Ascending aorta (tissue), 2 donors: ENCODE results near the gene STX18. TPM values are rescaled to one million over a fixed set of nuclear protein-coding genes. Genes with fewer than 3 reads are reported as not detected.
"Not testable (repeated sequence)": the region's sequence is repeated elsewhere in the genome, so short reads cannot be mapped to it uniquely, and the experiment has no call there.

Experiments
- DNase-seq, 2 donors: peaks; one replicate each; pipeline ENCODE4 v3.0.0-alpha.2; 2019; ENCODE audit warnings: low spot score in 2 of 2
- H3K27ac ChIP-seq, 2 donors: fragments of 200-600 bp; sonication (generic); one replicate each; pipeline ENCODE4 v1.5.1; 2016 to 2017; ENCODE audit warnings: mild to moderate bottlenecking in 1 of 2
- H3K27me3 ChIP-seq: fragments of 200-600 bp; sonication (generic); one replicate; pipeline ENCODE4 v1.5.1; 2017
- H3K36me3 ChIP-seq, 2 donors: fragments of 200-600 bp; sonication (generic); one replicate each; pipeline ENCODE4 v1.5.1; 2016
- H3K4me1 ChIP-seq, 2 donors: fragments of 200-600 bp; sonication (generic); one replicate each; pipeline ENCODE4 v1.5.1; 2016 to 2017; ENCODE audit warnings: mild to moderate bottlenecking in 1 of 2
- H3K4me3 ChIP-seq, 2 donors: fragments of 200-600 bp; sonication (generic); one replicate each; pipeline ENCODE4 v1.5.1; 2016 to 2017; ENCODE audit warnings: mild to moderate bottlenecking in 1 of 2
- H3K9me3 ChIP-seq, 2 donors: fragments of 200-600 bp; sonication (generic); one replicate each; pipeline ENCODE4 v1.5.1; 2016
- intact Hi-C: fragments of 100-400 bp; cut with DNase I; formaldehyde crosslinking; loops from one replicate; pipeline ENCODE4 v1.15.1; 2023
- total RNA-seq: library from RNA; depleted of rRNA; stranded (reverse); fragments of >200 nt; gene quantifications from one replicate; pipeline ENCODE4 v1.1.0, GENCODE V29; 2016
- TF ChIP-seq, protein P1 (sequence below), 3 experiments: fragments of 200-600 bp in 2 of 3; fragments of 450-650 bp in 1 of 3; sonication (generic) in 2 of 3; IDR thresholded peaks; one replicate each; pipeline ENCODE4 v1.5.1; 2016 to 2019; ENCODE audit warnings: antibody characterized with exemption in 3 of 3, mild to moderate bottlenecking in 1 of 3, moderate library complexity in 1 of 3

The STX18 gene
- total RNA-seq, 1 donor from 2014 or later: 28.2 TPM

DNA sequence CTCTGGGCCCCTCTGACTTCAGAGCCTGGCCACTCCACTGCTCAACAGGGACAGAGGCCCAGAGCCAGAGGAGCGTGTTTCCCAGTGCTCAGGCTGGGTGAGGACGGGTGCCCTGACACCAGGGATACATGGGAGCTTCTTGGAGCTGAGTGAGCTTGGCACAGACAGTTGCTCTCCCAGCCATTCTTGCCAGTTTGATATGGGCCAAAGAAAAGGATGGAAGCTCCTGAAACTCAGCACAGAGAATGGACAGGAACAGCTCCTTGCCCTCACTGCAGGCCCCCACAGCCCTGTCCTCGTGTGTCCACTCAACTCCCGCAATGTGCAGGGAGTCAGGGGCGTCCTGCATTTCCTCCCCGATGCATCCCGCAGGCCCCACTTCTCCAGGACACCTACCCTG is 116.2 kb downstream of the STX18 start:
- no peak for DNase-seq
- Histone ChIP-seq H3K9me3 (no peaks in the 10 kb centered on the region), H3K4me1 (no peaks in the 10 kb centered on the region), H3K27me3 (no peaks in the 10 kb centered on the region), H3K4me3 (no peak overlapping the region), H3K36me3 (peaks cover 35 to 59% of the 10 kb centered on the region in 2 donors), H3K27ac (no peak overlapping the region)
- TF ChIP-seq, protein P1, sequence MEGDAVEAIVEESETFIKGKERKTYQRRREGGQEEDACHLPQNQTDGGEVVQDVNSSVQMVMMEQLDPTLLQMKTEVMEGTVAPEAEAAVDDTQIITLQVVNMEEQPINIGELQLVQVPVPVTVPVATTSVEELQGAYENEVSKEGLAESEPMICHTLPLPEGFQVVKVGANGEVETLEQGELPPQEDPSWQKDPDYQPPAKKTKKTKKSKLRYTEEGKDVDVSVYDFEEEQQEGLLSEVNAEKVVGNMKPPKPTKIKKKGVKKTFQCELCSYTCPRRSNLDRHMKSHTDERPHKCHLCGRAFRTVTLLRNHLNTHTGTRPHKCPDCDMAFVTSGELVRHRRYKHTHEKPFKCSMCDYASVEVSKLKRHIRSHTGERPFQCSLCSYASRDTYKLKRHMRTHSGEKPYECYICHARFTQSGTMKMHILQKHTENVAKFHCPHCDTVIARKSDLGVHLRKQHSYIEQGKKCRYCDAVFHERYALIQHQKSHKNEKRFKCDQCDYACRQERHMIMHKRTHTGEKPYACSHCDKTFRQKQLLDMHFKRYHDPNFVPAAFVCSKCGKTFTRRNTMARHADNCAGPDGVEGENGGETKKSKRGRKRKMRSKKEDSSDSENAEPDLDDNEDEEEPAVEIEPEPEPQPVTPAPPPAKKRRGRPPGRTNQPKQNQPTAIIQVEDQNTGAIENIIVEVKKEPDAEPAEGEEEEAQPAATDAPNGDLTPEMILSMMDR (IDR thresholded peaks at IDR 0.05): no peak
- intact Hi-C loops: no loop called here

DNA sequence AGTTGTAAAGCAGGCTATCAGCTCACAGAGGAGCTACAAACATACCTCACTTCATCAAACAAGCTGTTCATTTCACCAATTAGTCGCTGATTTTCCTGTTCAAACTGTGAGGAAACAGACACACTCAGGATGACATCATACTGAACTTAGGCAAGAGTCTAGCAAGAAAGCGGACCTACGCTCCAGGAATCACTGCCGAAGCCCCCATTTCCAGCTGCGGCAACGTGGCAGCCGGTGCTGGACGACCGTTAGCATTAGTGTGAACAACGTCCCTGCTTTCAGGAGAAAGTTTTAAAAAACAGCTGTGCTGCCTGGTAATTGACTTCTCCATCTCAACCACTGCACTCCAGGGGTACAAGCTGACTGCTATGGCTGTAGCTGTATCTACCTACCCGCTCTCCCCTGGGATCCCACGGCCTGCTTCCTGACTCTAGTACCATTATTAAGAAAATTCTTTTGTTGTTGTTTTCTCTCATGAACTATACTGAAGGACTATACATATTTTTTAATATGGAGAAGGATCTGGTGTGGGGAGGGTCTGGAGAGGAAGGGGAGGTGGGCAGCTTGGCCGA is 116.6 kb downstream of the STX18 start:
- TF ChIP-seq, protein P1 (IDR thresholded peaks at IDR 0.05): no peak
- no peak for DNase-seq
- Histone ChIP-seq H3K9me3 (no peaks in the 10 kb centered on the region), H3K27me3 (no peaks in the 10 kb centered on the region), H3K36me3 (peaks cover 40 to 64% of the 10 kb centered on the region in 2 donors), H3K27ac (no peak overlapping the region), H3K4me1 (no peaks in the 10 kb centered on the region), H3K4me3 (no peak overlapping the region)
- intact Hi-C loops: no loop called here

DNA sequence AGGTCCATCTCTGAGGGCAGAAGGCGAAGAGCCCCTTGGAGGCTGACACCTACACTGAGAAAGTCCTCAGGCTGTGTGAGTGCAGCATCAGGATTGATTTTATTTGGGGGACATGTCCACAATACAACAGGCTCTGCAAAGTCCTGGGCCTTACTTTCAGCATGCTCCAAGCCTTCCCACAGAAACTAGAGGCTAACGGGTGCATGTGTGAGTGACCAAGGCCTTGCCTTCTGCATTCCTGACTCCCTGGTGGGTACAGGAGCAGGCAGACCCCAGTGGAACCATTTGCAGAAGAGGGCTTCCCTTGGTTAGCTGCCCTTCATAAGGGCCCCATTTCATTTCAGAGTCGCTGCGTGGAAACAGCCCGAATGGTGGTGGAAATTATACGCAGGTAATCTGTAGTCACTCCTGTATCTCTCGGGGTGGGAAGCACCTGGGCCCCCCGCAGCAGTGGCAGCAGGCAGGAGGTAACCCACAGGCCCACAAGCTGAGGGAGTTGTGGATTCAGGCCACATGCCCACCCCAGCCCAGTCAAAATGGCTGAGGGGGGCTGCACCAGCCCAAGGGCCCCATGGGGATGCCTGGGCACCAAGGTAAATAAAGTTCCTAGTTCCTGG is 117.2 kb downstream of the STX18 start:
- no peaks in the 10 kb centered on the region for H3K9me3 ChIP-seq
- no peak for DNase-seq
- peaks cover 45 to 70% of the 10 kb centered on the region in 2 donors for H3K36me3 ChIP-seq
- H3K27ac ChIP-seq: no peak overlapping the region
- intact Hi-C loops: no loop called here
- H3K27me3 ChIP-seq: no peaks in the 10 kb centered on the region
- no peaks in the 10 kb centered on the region for H3K4me1 ChIP-seq
- TF ChIP-seq, protein P1 (IDR thresholded peaks at IDR 0.05): no peak
- H3K4me3 ChIP-seq: no peak overlapping the region

DNA sequence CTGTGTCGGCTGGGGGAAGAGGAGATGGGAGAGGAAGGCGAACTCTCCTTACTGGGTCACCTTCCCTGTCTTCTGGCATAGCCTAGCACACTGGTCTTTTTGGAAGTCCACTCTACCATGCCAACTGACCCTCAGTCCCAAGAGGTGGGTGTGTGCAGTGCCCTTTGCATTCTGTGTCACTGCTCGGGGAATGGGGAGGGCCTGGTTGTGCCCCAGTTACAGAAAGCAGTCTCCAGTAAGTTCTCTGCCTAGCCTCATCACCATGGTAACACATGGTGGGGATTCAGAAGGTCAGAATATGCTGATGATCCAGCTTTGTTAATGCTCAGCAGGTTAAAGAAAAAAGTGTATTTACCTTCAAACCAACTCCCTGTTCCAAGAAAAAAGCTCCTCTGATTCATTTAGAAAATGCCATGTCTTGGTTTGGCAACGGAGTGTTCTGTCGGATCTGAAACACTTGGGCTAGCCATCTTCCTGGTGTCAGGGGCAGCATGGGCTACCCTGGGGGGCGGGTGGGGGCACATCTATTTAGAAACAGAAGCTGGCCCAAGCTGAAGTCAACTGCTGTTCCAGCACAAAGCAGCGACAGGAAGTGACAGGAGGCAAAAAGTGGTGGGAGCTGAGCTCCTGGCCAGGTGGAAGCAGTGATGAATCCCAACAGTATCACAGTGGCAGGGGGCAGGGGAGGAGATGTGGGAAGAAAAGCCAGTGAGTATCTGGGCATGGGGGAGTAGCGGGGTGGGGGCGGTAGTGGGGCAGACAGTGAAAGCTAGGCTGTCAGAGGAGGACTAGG is 117.9 kb downstream of the STX18 start:
- no peaks in the 10 kb centered on the region for H3K9me3 ChIP-seq
- no peaks in the 10 kb centered on the region for H3K27me3 ChIP-seq
- intact Hi-C loops: no loop called here
- H3K4me1 ChIP-seq: no peaks in the 10 kb centered on the region
- H3K4me3 ChIP-seq: no peak overlapping the region
- TF ChIP-seq, protein P1 (IDR thresholded peaks at IDR 0.05): no peak
- peak in 1 of 2 donors; percentile 48 for DNase-seq
- no peak overlapping the region for H3K27ac ChIP-seq
- peaks cover 50 to 77% of the 10 kb centered on the region in 2 donors for H3K36me3 ChIP-seq

DNA sequence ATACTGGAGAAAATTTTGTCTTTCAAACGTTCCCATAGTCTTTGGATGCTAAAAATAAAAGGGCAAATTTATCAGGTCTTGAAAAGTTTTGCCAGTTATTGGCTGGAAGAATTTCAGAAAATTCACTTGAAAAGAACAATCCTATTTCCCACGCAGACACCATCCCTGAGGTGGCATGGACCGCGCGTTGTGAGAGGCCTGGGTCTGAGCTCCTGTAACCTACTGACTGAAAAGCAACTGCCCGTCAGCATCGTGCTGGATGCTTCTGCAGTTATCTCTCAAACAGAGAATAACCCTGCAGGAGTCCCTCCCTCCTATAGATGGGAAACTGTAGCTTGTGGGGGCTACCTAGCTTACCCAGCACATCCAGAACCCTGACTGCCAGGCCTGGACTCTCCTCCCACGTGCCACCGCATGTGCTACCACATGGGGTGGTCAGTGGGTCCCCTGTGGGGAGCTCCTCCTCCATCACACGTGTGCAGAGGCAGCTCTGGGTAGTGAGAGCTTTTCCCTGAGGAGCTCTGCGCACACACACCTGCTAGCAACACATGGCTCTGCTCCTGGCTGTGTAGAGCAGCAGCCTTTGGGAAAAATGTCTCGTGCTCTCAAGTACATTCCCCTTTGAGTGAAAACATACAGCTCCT is 118.9 kb downstream of the STX18 start:
- no peaks in the 10 kb centered on the region for H3K27me3 ChIP-seq
- TF ChIP-seq, protein P1 (IDR thresholded peaks at IDR 0.05): no peak
- H3K4me3 ChIP-seq: no peak overlapping the region
- H3K4me1 ChIP-seq: no peaks in the 10 kb centered on the region
- no peaks in the 10 kb centered on the region for H3K9me3 ChIP-seq
- DNase-seq: no peak
- peaks cover 46 to 81% of the 10 kb centered on the region in 2 donors for H3K36me3 ChIP-seq
- intact Hi-C loops: no loop called here
- H3K27ac ChIP-seq: no peak overlapping the region

DNA sequence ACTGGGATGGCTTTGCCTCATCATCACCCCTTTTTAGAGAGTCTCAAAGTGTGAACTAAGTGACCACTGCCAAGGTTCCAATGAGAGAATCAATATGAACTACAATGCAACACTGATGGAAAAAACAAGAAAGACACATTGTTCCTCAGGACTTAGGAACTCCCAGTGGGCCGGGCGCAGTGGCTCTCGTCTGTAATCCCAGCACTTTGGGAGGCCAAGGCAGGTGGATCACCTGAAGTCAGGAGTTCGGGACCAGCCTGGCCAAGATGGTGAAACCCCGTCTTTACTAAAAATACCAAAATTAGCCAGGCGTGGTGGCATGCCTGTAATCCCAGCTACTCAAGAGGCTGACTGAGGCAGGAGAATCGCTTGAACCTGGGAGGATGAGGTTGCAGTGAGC is 119.7 kb downstream of the STX18 start:
- DNase-seq, H3K27ac ChIP-seq, H3K4me1 ChIP-seq, H3K9me3 ChIP-seq, H3K27me3 ChIP-seq, H3K4me3 ChIP-seq, intact Hi-C loops: not testable (repeated sequence)
- H3K36me3 ChIP-seq: peaks cover 46 to 83% of the 10 kb centered on the region in 2 donors
